ENCODE results near the gene ZNF217.
"Not testable (repeated sequence)": the region's sequence is repeated elsewhere in the genome, so short reads cannot be mapped to it uniquely, and the experiment has no call there.

The ZNF217 gene

GRCh38 chr20:53608071-53608455 is 14.4 kb upstream of the ZNF217 start:
- no peak overlapping the region for H3K4me3 ChIP-seq (replicated peaks; ENCODE audit: low read depth, low read length)
- TF ChIP-seq CTCF (IDR thresholded peaks at IDR 0.05; ENCODE audit: low read depth, low read length, missing control alignments): no peak
- DNase-seq (ENCODE audit: extremely low read depth, low read depth): no peak

GRCh38 chr20:53606364-53606985 is 12.8 kb upstream of the ZNF217 start:
- no peak overlapping the region for H3K4me3 ChIP-seq (replicated peaks; ENCODE audit: low read depth, low read length)
- TF ChIP-seq CTCF (IDR thresholded peaks at IDR 0.05; ENCODE audit: low read depth, low read length, missing control alignments): no peak
- no peak for DNase-seq (ENCODE audit: extremely low read depth, low read depth)

- not testable (repeated sequence) for DNase-seq (ENCODE audit: extremely low read depth, low read depth)
Observed at GRCh38 chr20:53605401-53605800, 11.8 kb upstream of the ZNF217 start.

GRCh38 chr20:53604846-53605245 is 11.2 kb upstream of the ZNF217 start:
- H3K4me3 ChIP-seq (replicated peaks; ENCODE audit: low read depth, low read length); DNase-seq (ENCODE audit: extremely low read depth, low read depth): not testable (repeated sequence)

More at GRCh38 chr20:53605401-53605800, 11.8 kb upstream of the ZNF217 start:
- not testable (repeated sequence) for H3K4me3 ChIP-seq (replicated peaks; ENCODE audit: low read depth, low read length)

GRCh38 chr20:53602661-53603060 is 9.0 kb upstream of the ZNF217 start:
- no peak overlapping the region for H3K4me3 ChIP-seq (replicated peaks; ENCODE audit: low read depth, low read length)
- no peak for TF ChIP-seq CTCF (IDR thresholded peaks at IDR 0.05; ENCODE audit: low read depth, low read length, missing control alignments)
- no peak for DNase-seq (ENCODE audit: extremely low read depth, low read depth)

GRCh38 chr20:53599910-53600632 is 6.4 kb upstream of the ZNF217 start:
- TF ChIP-seq CTCF (IDR thresholded peaks at IDR 0.05; ENCODE audit: low read depth, low read length, missing control alignments): no peak
- no peak for DNase-seq (ENCODE audit: extremely low read depth, low read depth)
- H3K4me3 ChIP-seq (replicated peaks; ENCODE audit: low read depth, low read length): no peak overlapping the region

- H3K4me3 ChIP-seq (replicated peaks; ENCODE audit: low read depth, low read length): no peak overlapping the region
- DNase-seq (ENCODE audit: extremely low read depth, low read depth): no peak
- TF ChIP-seq CTCF (IDR thresholded peaks at IDR 0.05; ENCODE audit: low read depth, low read length, missing control alignments): no peak
Observed at GRCh38 chr20:53599378-53599777, 5.7 kb upstream of the ZNF217 start.

GRCh38 chr20:53599044-53599362 is 5.4 kb upstream of the ZNF217 start:
- H3K4me3 ChIP-seq (replicated peaks; ENCODE audit: low read depth, low read length): no peak overlapping the region
- no peak for DNase-seq (ENCODE audit: extremely low read depth, low read depth)
- TF ChIP-seq CTCF (IDR thresholded peaks at IDR 0.05; ENCODE audit: low read depth, low read length, missing control alignments): no peak
